ENCODE measurements around the gene NXF1. TPM values are rescaled to one million over a fixed set of nuclear protein-coding genes. Genes with fewer than 3 reads are reported as not detected.
A peak's percentile ranks its signal among the peaks of the same experiment; 100 is the strongest.

NXF1 gene
- total and polyA plus RNA-seq, 2 of the 8 experiments (the other 6 are each of a cell fraction or from before 2014, with no cell fraction given) = 48.1 to 49.8 TPM

GRCh38 chr11:62841361-62842170, 36.3 kb upstream of the NXF1 start:
- WGBS, 2 experiments (ENCODE audit: extremely low coverage in 1 of 2, insufficient coverage in 1 of 2, insufficient read length in 1 of 2, insufficient replicate concordance in 2 of 2, low coverage in 1 of 2, low lambda C conversion rate in 2 of 2, missing lambda C conversion rate in 1 of 2) = 1% methylated on average over 33 of the region's 33 CpGs; no CpG with 5 or more reads in 1 of the 2 experiments
- Histone ChIP-seq H4K91ac (replicated peaks; ENCODE audit: insufficient read length, low read length) (no peak overlapping the region), H3K27ac (ENCODE audit: low read depth, low read length) (peak overlapping the region; percentile 95), H3K9me3 (ENCODE audit: insufficient read depth in 2 of 2, low read depth in 1 of 2, low read length in 1 of 2) (no peaks in the 10 kb centered on the region), H3K14ac (ENCODE audit: insufficient read length) (no peak overlapping the region), H2AK5ac (ENCODE audit: low read depth, low read length) (no peak overlapping the region; the same call in 1 of the 2 replicates), H3K4me2 (ENCODE audit: insufficient read depth in 1 of 2, low read depth in 2 of 2, low read length in 2 of 2) (peak overlapping the region; percentile 89 to 99), H2BK12ac (ENCODE audit: low read depth, low read length) (peak overlapping the region; percentile 82; the same call in 1 of the 2 replicates), H2BK5ac (ENCODE audit: low read depth, low read length) (peak overlapping the region; percentile 90), H3K4me1 (replicated peaks in 1 of 4; ENCODE audit: control insufficient read depth in 3 of 4, insufficient read depth in 4 of 4, low read length in 3 of 4) (peaks cover 0 to 5% (median 1%) of the 10 kb centered on the region in 4 experiments; a peak in 2 of 7 replicates), H3K23ac (ENCODE audit: insufficient read length) (no peak overlapping the region), H3K56ac (replicated peaks; ENCODE audit: insufficient read length, low read depth, low read length) (peak overlapping the region; percentile 92), H3K4ac (replicated peaks; ENCODE audit: insufficient read length, low read depth, low read length) (no peak overlapping the region), H3K9ac (replicated peaks in 1 of 4; ENCODE audit: extremely low read depth in 1 of 4, low read depth in 3 of 4, low read length in 3 of 4) (peak overlapping the region in 3 of 4 experiments; percentile 43 to 88 (median 78); a peak in 6 of 7 replicates), H3K23me2 (ENCODE audit: low read depth, low read length) (peaks cover 20% of the 10 kb centered on the region), H2BK120ac (replicated peaks; ENCODE audit: low read depth, low read length) (no peak overlapping the region), H2BK15ac (ENCODE audit: low read length) (no peak overlapping the region), H2BK20ac (ENCODE audit: low read length) (no peak overlapping the region), H3K36me3 (ENCODE audit: control insufficient read depth in 2 of 4, insufficient read depth in 4 of 4, low read length in 3 of 4) (peaks cover 0 to 6% (median under 1%) of the 10 kb centered on the region in 4 experiments; a peak in 3 of 8 replicates), H4K5ac (ENCODE audit: insufficient read length, low read depth, low read length) (peak overlapping the region; percentile 73), H3K18ac (ENCODE audit: extremely low read depth, low read length) (no peak overlapping the region; the same call in 1 of the 2 replicates), H2AFZ (ENCODE audit: low read length) (no peak overlapping the region), H4K8ac (ENCODE audit: extremely low read depth, insufficient read depth, low read length) (peak overlapping the region; percentile 87; the same call in 1 of the 2 replicates), H3K27me3 (replicated peaks in 1 of 4; ENCODE audit: control insufficient read depth in 3 of 4, extremely low read depth in 1 of 4, insufficient read depth in 3 of 4, low read length in 3 of 4) (no peaks in the 10 kb centered on the region), H4K20me1 (replicated peaks in 1 of 2; ENCODE audit: control insufficient read depth in 1 of 2, insufficient read depth in 2 of 2, low read length in 2 of 2) (peaks cover 0 to 2% of the 10 kb centered on the region in 2 experiments), H3K79me2 (ENCODE audit: control insufficient read depth in 1 of 2, insufficient read depth in 2 of 2, low read length in 2 of 2) (peaks cover 0 to 20% of the 10 kb centered on the region in 2 experiments; a peak in 2 of 4 replicates), H3K79me1 (ENCODE audit: low read depth, low read length) (peaks cover 3% of the 10 kb centered on the region; the same call in 1 of the 2 replicates), H3K4me3 (ENCODE audit: extremely low read depth in 1 of 4, insufficient read depth in 2 of 4, low read depth in 3 of 4, low read length in 4 of 4) (peak overlapping the region; percentile 40 to 90 (median 55))
- DNase-seq (ENCODE audit: low read depth in 1 of 2, low spot score in 2 of 2) (peak; percentile 88), FAIRE-seq (peak; percentile 100)
- ChIA-PET POLR2A (ENCODE audit: partially characterized antibody) (interaction anchor here (0.6 to 20.0 kb wide), 78 partner anchors 9 to 1410 kb away, joined by 3 to 2104 read pairs (median 6); partner anchors contain the start of genes B3GAT3, BSCL2, C11orf98 and CHRM1), CTCF (ENCODE audit: partially characterized antibody) (interaction anchor here (1.2 to 2.2 kb wide), 4 partner anchors 9 to 67 kb away, joined by 3 to 5 read pairs (median 4); partner anchors contain the start of genes STX5 and TEX54)
- TF ChIP-seq CREB1 (IDR thresholded peaks at IDR 0.05) (peak; percentile 60; the same call in 1 of the 2 replicates), RBBP5 (IDR thresholded peaks at IDR 0.05; ENCODE audit: borderline replicate concordance, low read depth, low read length) (no peak), CTBP2 (IDR thresholded peaks at IDR 0.05; ENCODE audit: borderline replicate concordance, insufficient read depth, insufficient read length, low read length) (no peak), EZH2 (IDR thresholded peaks at IDR 0.05; ENCODE audit: low read depth, low read length, severe bottlenecking) (no peak), POLR2A (IDR thresholded peaks at IDR 0.05; ENCODE audit: control extremely low read depth in 1 of 2, low read depth in 2 of 2, low read length in 2 of 2) (peak; percentile 100), YY1 (IDR thresholded peaks at IDR 0.05; ENCODE audit: low read depth, low read length) (no peak; the same call in 1 of the 2 replicates), SIRT6 (IDR thresholded peaks at IDR 0.05; ENCODE audit: low read length) (no peak), POU5F1 (IDR thresholded peaks at IDR 0.05; ENCODE audit: low read depth, low read length) (no peak), CHD1 (IDR thresholded peaks at IDR 0.05; ENCODE audit: low read depth, low read length) (no peak)
- TF ChIP-seq, protein P1, sequence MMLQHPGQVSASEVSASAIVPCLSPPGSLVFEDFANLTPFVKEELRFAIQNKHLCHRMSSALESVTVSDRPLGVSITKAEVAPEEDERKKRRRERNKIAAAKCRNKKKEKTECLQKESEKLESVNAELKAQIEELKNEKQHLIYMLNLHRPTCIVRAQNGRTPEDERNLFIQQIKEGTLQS (IDR thresholded peaks at IDR 0.05; ENCODE audit: insufficient read depth, low read depth, low read length) = no peak

Measured in H1 (cell line).